Trophoblast cell (in vitro differentiated cells and primary cell): ENCODE data around the gene MCAM.

Experiments
- DNase-seq, 2 donors: peaks; one replicate each; pipeline ENCODE4 v3.0.0-alpha.2; 2016
- H2AFZ ChIP-seq: 2 replicates; pipeline ENCODE4 v1.6.1; 2013; ENCODE audit warnings: low read length, moderate library complexity, mild to moderate bottlenecking; ENCODE audit not compliant: insufficient read depth, poor library complexity
- H2AK5ac ChIP-seq: 2 replicates; pipeline ENCODE4 v1.6.1; 2013; ENCODE audit warnings: mild to moderate bottlenecking, low read length
- H2BK120ac ChIP-seq: 2 replicates; pipeline ENCODE4 v1.6.1; 2013; ENCODE audit warnings: low read length, mild to moderate bottlenecking, moderate library complexity; ENCODE audit not compliant: insufficient read depth, poor library complexity
- H2BK12ac ChIP-seq: 2 replicates; pipeline ENCODE4 v1.6.1; 2013; ENCODE audit warnings: mild to moderate bottlenecking, low read length, moderate library complexity
- H2BK5ac ChIP-seq: 2 replicates; pipeline ENCODE4 v1.6.1; 2013; ENCODE audit warnings: low read length, low read depth, moderate library complexity, mild to moderate bottlenecking; ENCODE audit not compliant: poor library complexity
- H3K14ac ChIP-seq: 2 replicates; pipeline ENCODE4 v1.6.1; 2013; ENCODE audit warnings: mild to moderate bottlenecking, low read length
- H3K18ac ChIP-seq: 2 replicates; pipeline ENCODE4 v1.6.1; 2013; ENCODE audit warnings: mild to moderate bottlenecking, low read length
- H3K23ac ChIP-seq: 2 replicates; pipeline ENCODE4 v1.6.1; 2013; ENCODE audit warnings: low read length
- H3K27ac ChIP-seq: 2 replicates; pipeline ENCODE4 v1.5.1; 2013; ENCODE audit warnings: low read depth, mild to moderate bottlenecking, inconsistent platforms, low read length, moderate library complexity
- H3K27me3 ChIP-seq: 2 replicates; pipeline ENCODE4 v1.6.1; 2013; ENCODE audit warnings: inconsistent platforms, mild to moderate bottlenecking, low read length, moderate library complexity; ENCODE audit not compliant: insufficient read depth
- H3K36me3 ChIP-seq, 2 experiments: 1 replicate in 1 of 2; 2 replicates in 1 of 2; pipeline ENCODE4 v1.6.1; 2013; ENCODE audit warnings: low read length in 2 of 2, mild to moderate bottlenecking in 2 of 2, moderate library complexity in 1 of 2; ENCODE audit not compliant: insufficient read depth in 2 of 2, control insufficient read depth in 1 of 2
- H3K4ac ChIP-seq: 2 replicates; pipeline ENCODE4 v1.6.1; 2013; ENCODE audit warnings: low read depth, mild to moderate bottlenecking, low read length, moderate library complexity
- H3K4me1 ChIP-seq, 2 experiments: 1 replicate in 1 of 2; 2 replicates in 1 of 2; pipeline ENCODE4 v1.6.1; 2013; ENCODE audit warnings: low read length in 2 of 2, mild to moderate bottlenecking in 2 of 2, moderate library complexity in 1 of 2; ENCODE audit not compliant: insufficient read depth in 2 of 2, control insufficient read depth in 1 of 2
- H3K4me2 ChIP-seq: 2 replicates; pipeline ENCODE4 v1.6.1; 2013; ENCODE audit warnings: inconsistent platforms, mild to moderate bottlenecking, low read length, moderate library complexity
- H3K4me3 ChIP-seq: 2 replicates; pipeline ENCODE4 v1.5.1; 2013; ENCODE audit warnings: mild to moderate bottlenecking, low read depth, low read length, inconsistent platforms
- H3K79me1 ChIP-seq: one replicate; pipeline ENCODE4 v1.6.1; 2013; ENCODE audit warnings: low read length
- H3K79me2 ChIP-seq: 2 replicates; pipeline ENCODE4 v1.6.1; 2013; ENCODE audit warnings: low read length, mild to moderate bottlenecking; ENCODE audit not compliant: control insufficient read depth, insufficient read depth, poor library complexity
- H3K9ac ChIP-seq: 2 replicates; pipeline ENCODE4 v1.6.1; 2013; ENCODE audit warnings: mild to moderate bottlenecking, low read length
- H3K9me3 ChIP-seq: 2 replicates; pipeline ENCODE4 v1.6.1; 2013; ENCODE audit warnings: low read depth, mild to moderate bottlenecking, control low read depth, inconsistent platforms, low read length; ENCODE audit not compliant: insufficient read depth
- H4K12ac ChIP-seq: 2 replicates; pipeline ENCODE4 v1.6.1; 2013; ENCODE audit warnings: low read depth, mild to moderate bottlenecking, low read length, moderate library complexity
- H4K8ac ChIP-seq: 2 replicates; pipeline ENCODE4 v1.6.1; 2013; ENCODE audit warnings: low read depth, mild to moderate bottlenecking, low read length, moderate library complexity
- H4K91ac ChIP-seq: one replicate; pipeline ENCODE4 v1.6.1; 2013; ENCODE audit warnings: low read depth, mild to moderate bottlenecking, low read length, moderate library complexity
- WGBS: extraction: QIAGEN DNeasy Blood & Tissue Kit; methylation state at CpG from one replicate; pipeline ENCODE4 v1.1.7; 2013; ENCODE audit warnings: missing lambda C conversion rate; ENCODE audit not compliant: insufficient read length, insufficient coverage; ENCODE audit errors: extremely low coverage; 5-methylcytosine and 5-hydroxymethylcytosine counted together

The MCAM gene

DNA sequence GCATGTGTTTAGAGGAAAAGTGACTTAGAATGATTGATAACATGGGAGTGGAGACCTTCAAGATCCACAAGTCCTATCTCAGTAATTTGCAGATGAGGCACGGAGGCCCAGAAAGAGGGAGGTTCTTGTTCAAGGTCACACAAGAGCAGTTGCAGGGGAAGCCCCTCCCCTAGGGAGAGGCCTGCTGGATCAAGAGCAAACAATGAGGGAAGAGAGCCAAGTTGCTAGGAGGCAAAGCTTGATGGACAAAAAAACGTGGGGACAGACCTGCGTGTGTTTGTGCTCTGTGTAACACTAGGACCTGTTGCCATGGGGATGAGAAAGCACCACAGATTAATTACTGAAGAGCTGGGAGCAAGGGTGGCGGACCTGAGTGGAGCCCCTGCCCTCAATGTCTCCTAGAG lies 35.9 kb upstream of the MCAM start:
- no peak for DNase-seq
- Histone ChIP-seq H4K12ac (no peak overlapping the region), H3K79me2 (peaks cover 1% of the 10 kb centered on the region), H3K23ac (no peak overlapping the region), H3K4me2 (no peak overlapping the region), H2BK120ac (no peak overlapping the region), H3K9me3 (no peaks in the 10 kb centered on the region), H2BK12ac (no peak overlapping the region), H3K27ac (no peak overlapping the region), H4K8ac (no peak overlapping the region), H3K9ac (no peak overlapping the region), H2BK5ac (no peak overlapping the region), H4K91ac (no peak overlapping the region), H3K18ac (no peak overlapping the region), H3K4me3 (no peak overlapping the region), H3K79me1 (peaks cover 3% of the 10 kb centered on the region), H3K4ac (no peak overlapping the region), H3K36me3 (no peaks in the 10 kb centered on the region), H2AFZ (no peak overlapping the region), H3K4me1 (no peaks in the 10 kb centered on the region), H3K27me3 (no peaks in the 10 kb centered on the region), H2AK5ac (no peak overlapping the region), H3K14ac (no peak overlapping the region)
- WGBS: no CpG with 5 or more reads among the region's 4 CpGs

DNA sequence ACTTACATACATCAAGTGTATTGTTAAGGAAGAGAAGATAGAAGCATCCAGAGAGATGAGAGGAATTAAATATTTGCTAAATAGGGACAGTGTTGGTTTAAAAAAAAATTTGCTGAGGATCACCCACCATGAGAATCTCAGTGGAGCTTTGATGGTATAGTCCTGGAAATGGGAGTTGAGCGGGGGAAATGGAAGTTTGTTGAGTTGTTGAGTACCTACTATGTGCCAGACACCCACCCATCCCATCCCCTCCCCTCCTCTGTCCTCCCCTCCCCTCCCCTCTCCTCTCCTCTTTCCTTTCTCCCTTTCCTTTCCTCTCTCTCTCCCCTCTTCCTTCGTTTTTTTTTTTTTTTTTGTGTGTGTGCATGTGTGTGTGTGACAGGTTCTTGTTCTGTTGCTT lies 34.3 kb upstream of the MCAM start:
- no peak overlapping the region for H3K4me3 ChIP-seq
- DNase-seq: no peak
- H2BK12ac ChIP-seq: no peak overlapping the region
- no peak overlapping the region for H3K27ac ChIP-seq
- no peak overlapping the region for H3K4me2 ChIP-seq
- no peaks in the 10 kb centered on the region for H3K4me1 ChIP-seq
- WGBS: no CpG with 5 or more reads among the region's 2 CpGs
- no peak overlapping the region for H4K91ac ChIP-seq
- no peak overlapping the region for H3K4ac ChIP-seq
- H4K8ac ChIP-seq: no peak overlapping the region
- no peaks in the 10 kb centered on the region for H3K79me1 ChIP-seq
- no peak overlapping the region for H3K23ac ChIP-seq
- no peak overlapping the region for H3K14ac ChIP-seq
- no peak overlapping the region for H2BK120ac ChIP-seq
- H3K79me2 ChIP-seq: no peaks in the 10 kb centered on the region
- H3K27me3 ChIP-seq: no peaks in the 10 kb centered on the region
- H3K36me3 ChIP-seq: no peaks in the 10 kb centered on the region
- no peak overlapping the region for H3K9ac ChIP-seq
- no peak overlapping the region for H4K12ac ChIP-seq
- no peak overlapping the region for H2BK5ac ChIP-seq
- H3K18ac ChIP-seq: no peak overlapping the region
- H3K9me3 ChIP-seq: no peaks in the 10 kb centered on the region
- H2AFZ ChIP-seq: no peak overlapping the region
- H2AK5ac ChIP-seq: no peak overlapping the region

DNA sequence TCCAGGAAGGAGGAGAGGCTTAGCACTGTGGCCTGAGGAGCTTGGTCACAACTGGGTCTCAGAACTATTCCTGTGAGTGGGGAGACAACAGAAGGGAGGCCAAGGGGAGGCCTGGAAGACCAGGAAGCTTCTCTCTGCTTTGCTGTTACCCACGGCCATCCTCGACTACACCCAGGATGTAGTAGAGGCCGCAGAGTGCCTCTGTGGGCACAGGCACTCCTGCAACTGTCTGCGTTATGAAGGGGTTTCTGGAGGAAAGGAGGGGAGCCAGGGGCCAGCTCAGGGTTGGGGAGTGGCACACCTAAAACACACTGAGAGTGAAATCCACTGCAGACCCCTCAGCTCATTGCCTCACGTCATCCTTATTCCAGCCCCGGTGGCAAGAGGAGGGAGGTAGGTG lies 33.4 kb upstream of the MCAM start:
- H3K4ac ChIP-seq: no peak overlapping the region
- H3K27ac ChIP-seq: no peak overlapping the region
- H4K91ac ChIP-seq: no peak overlapping the region
- no peaks in the 10 kb centered on the region for H3K9me3 ChIP-seq
- WGBS: no CpG with 5 or more reads among the region's 6 CpGs
- no peak overlapping the region for H2BK5ac ChIP-seq
- no peak for DNase-seq
- H2AFZ ChIP-seq: no peak overlapping the region
- H3K23ac ChIP-seq: no peak overlapping the region
- no peaks in the 10 kb centered on the region for H3K79me1 ChIP-seq
- H3K27me3 ChIP-seq: no peaks in the 10 kb centered on the region
- H4K12ac ChIP-seq: no peak overlapping the region
- no peak overlapping the region for H2BK120ac ChIP-seq
- no peak overlapping the region for H2AK5ac ChIP-seq
- no peak overlapping the region for H4K8ac ChIP-seq
- no peak overlapping the region for H3K14ac ChIP-seq
- no peak overlapping the region for H3K18ac ChIP-seq
- no peaks in the 10 kb centered on the region for H3K79me2 ChIP-seq
- no peaks in the 10 kb centered on the region for H3K4me1 ChIP-seq
- H3K4me2 ChIP-seq: no peak overlapping the region
- no peak overlapping the region for H3K4me3 ChIP-seq
- no peaks in the 10 kb centered on the region for H3K36me3 ChIP-seq
- H3K9ac ChIP-seq: no peak overlapping the region
- H2BK12ac ChIP-seq: no peak overlapping the region

DNA sequence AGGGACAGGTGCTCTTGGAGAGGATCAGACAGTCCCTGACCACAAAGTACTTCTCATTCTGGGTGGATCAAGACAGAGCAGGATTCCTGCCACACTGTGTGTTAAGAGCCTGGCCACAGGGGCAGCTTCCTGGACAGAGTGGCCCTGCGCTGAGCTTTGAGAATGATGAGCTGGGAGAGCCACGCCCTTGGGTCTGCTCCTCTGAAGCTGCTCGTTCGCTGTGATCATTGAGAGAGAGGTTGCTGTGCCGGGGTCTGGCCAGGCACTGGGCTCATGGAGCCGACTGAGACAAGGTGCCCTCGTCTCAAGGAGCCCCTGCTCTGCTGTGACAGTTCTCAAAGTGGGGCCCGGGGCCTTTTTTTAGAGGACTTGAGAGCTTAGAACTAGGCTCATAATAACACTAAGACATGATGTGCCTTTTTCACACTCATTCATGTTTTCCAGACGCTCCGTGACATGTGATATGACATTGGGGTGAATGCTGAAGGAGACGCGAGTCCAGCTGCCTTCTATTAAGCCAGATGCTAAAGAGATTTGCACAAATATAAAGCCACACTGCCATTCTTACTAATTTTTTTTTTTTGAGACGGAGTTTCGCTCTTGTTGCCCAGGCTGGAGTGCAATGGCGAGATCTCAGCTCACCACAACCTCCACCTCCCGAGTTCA lies 31.1 kb upstream of the MCAM start:
- H3K4ac ChIP-seq: no peak overlapping the region
- no peaks in the 10 kb centered on the region for H3K79me1 ChIP-seq
- no peak overlapping the region for H3K4me3 ChIP-seq
- no peaks in the 10 kb centered on the region for H3K4me1 ChIP-seq
- H4K91ac ChIP-seq: no peak overlapping the region
- H3K27me3 ChIP-seq: no peaks in the 10 kb centered on the region
- H2AK5ac ChIP-seq: no peak overlapping the region
- no peak overlapping the region for H4K8ac ChIP-seq
- no peak overlapping the region for H3K18ac ChIP-seq
- no peak overlapping the region for H3K23ac ChIP-seq
- WGBS: no CpG with 5 or more reads among the region's 16 CpGs
- H3K27ac ChIP-seq: no peak overlapping the region
- no peaks in the 10 kb centered on the region for H3K79me2 ChIP-seq
- H2BK5ac ChIP-seq: no peak overlapping the region
- no peak for DNase-seq
- H2BK12ac ChIP-seq: no peak overlapping the region
- no peak overlapping the region for H4K12ac ChIP-seq
- no peaks in the 10 kb centered on the region for H3K36me3 ChIP-seq
- H3K14ac ChIP-seq: no peak overlapping the region
- no peaks in the 10 kb centered on the region for H3K9me3 ChIP-seq
- H2AFZ ChIP-seq: no peak overlapping the region
- no peak overlapping the region for H3K4me2 ChIP-seq
- no peak overlapping the region for H2BK120ac ChIP-seq
- H3K9ac ChIP-seq: no peak overlapping the region
